HepG2 (cell line): Measurements from ENCODE around the gene ZBTB46. TPM values are rescaled to one million over a fixed set of nuclear protein-coding genes. Genes with fewer than 3 reads are reported as not detected.

ENCODE experiments used
- DRAP1 ChIP-seq: IDR thresholded peaks from 2 replicates; pipeline ENCODE4 v1.6.1; 2016; ENCODE audit warnings: missing genetic modification reagents, missing compliant biosample characterization
- HNRNPLL ChIP-seq: fragments of 200-400 bp; formaldehyde crosslinking; IDR thresholded peaks from 2 replicates; pipeline ENCODE4 v1.6.1; 2017; ENCODE audit warnings: mild to moderate bottlenecking, low read depth, low read length; ENCODE audit not compliant: poor library complexity, severe bottlenecking
- KLF6 ChIP-seq: IDR thresholded peaks from 2 replicates; pipeline ENCODE4 v1.8.0; 2016; ENCODE audit warnings: missing biosample characterization, missing genetic modification reagents
- MBD4 ChIP-seq: IDR thresholded peaks from 2 replicates; pipeline ENCODE4 v1.6.1; 2012; ENCODE audit warnings: low read length, inconsistent platforms, borderline replicate concordance
- MED13 ChIP-seq: sonication (generic); formaldehyde crosslinking; IDR thresholded peaks from 2 replicates; pipeline ENCODE4 v1.5.0; 2020; ENCODE audit warnings: missing genetic modification reagents
- NAIF1 ChIP-seq: sonication (generic); formaldehyde crosslinking; IDR thresholded peaks from 2 replicates; pipeline ENCODE4 v1.5.0; 2020; ENCODE audit warnings: mild to moderate bottlenecking, missing genetic modification reagents, borderline replicate concordance
- NFIC ChIP-seq: IDR thresholded peaks from 2 replicates; pipeline ENCODE4 v1.6.1; 2012; ENCODE audit warnings: mild to moderate bottlenecking, low read length, inconsistent platforms
- NFYB ChIP-seq: sonication (generic); formaldehyde crosslinking; IDR thresholded peaks from 2 replicates; pipeline ENCODE4 v1.4.0; 2020; ENCODE audit warnings: missing genetic modification reagents
- PHF5A ChIP-seq: IDR thresholded peaks from one replicate; pipeline ENCODE4 v1.6.1; 2018; ENCODE audit warnings: low read depth, missing genetic modification reagents; ENCODE audit not compliant: unreplicated experiment
- RAD21 ChIP-seq: fragments of 450-650 bp; formaldehyde crosslinking; IDR thresholded peaks from 2 replicates; pipeline ENCODE4 v1.5.0; 2020; ENCODE audit warnings: mild to moderate bottlenecking
- RFX1 ChIP-seq: fragments of 450-650 bp; IDR thresholded peaks from 2 replicates; pipeline ENCODE4 v1.6.1; 2017
- SIX1 ChIP-seq: sonication (generic); formaldehyde crosslinking; IDR thresholded peaks from 2 replicates; pipeline ENCODE4 v1.4.0; 2020; ENCODE audit warnings: missing genetic modification reagents, borderline replicate concordance
- TCF7L2 ChIP-seq: IDR thresholded peaks from 2 replicates; pipeline ENCODE4 v1.6.1; 2011; ENCODE audit warnings: mild to moderate bottlenecking, low read depth, low read length, moderate library complexity
- ZBTB26 ChIP-seq: IDR thresholded peaks from 2 replicates; pipeline ENCODE4 v1.6.1; 2016; ENCODE audit warnings: missing compliant biosample characterization, missing genetic modification reagents, borderline replicate concordance
- ZBTB46 ChIP-seq: sonication (generic); formaldehyde crosslinking; IDR thresholded peaks from 2 replicates; pipeline ENCODE4 v1.4.0; 2020; ENCODE audit warnings: mild to moderate bottlenecking, missing genetic modification reagents, borderline replicate concordance
- ZNF329 ChIP-seq: sonication (generic); formaldehyde crosslinking; IDR thresholded peaks from 2 replicates; pipeline ENCODE4 v1.9.0; 2021; ENCODE audit warnings: low read depth, mild to moderate bottlenecking, missing genetic modification reagents
- ZNF432 ChIP-seq: sonication (generic); formaldehyde crosslinking; IDR thresholded peaks from 2 replicates; pipeline ENCODE4 v1.5.0; 2020; ENCODE audit warnings: missing genetic modification reagents, mild to moderate bottlenecking, borderline replicate concordance
- ZNF546 ChIP-seq: sonication (generic); formaldehyde crosslinking; conservative IDR thresholded peaks from 2 replicates; pipeline ENCODE4 v1.8.1; 2023; ENCODE audit warnings: mild to moderate bottlenecking, missing genetic modification reagents
- ZNF646 ChIP-seq: sonication (generic); formaldehyde crosslinking; IDR thresholded peaks from 2 replicates; pipeline ENCODE4 v1.9.0; 2021; ENCODE audit warnings: mild to moderate bottlenecking, missing genetic modification reagents
- ZNF878 ChIP-seq: sonication (generic); formaldehyde crosslinking; IDR thresholded peaks from 2 replicates; pipeline ENCODE4 v1.8.1; 2023; ENCODE audit warnings: mild to moderate bottlenecking, missing genetic modification reagents, moderate library complexity
- ZSCAN9 ChIP-seq: IDR thresholded peaks from 2 replicates; pipeline ENCODE4 v1.6.1; 2016; ENCODE audit warnings: borderline replicate concordance
- polyA plus RNA-seq, 8 experiments: library from polyadenylated mRNA; depleted of rRNA in 3 of 8; stranded (reverse) in 7 of 8; unstranded in 1 of 8; fragments of >200 nt; fragmentation: Illumina TruSeq in 4 of 8; extraction: Trizol in 4 of 8; gene quantifications; 2 replicates each; pipeline versions ENCODE4 v1.2.1 to v1.2.3, GENCODE V29; 2011 to 2016; ENCODE audit warnings: low read depth in 4 of 8, missing spikeins in 1 of 8, mixed read lengths in 1 of 8; ENCODE audit not compliant: insufficient read depth in 1 of 8
- total RNA-seq, 5 experiments: library from RNA; depleted of rRNA; stranded (reverse); fragments of >200 nt; fragmentation: Illumina TruSeq; extraction: Trizol; gene quantifications; 2 replicates each; pipeline ENCODE4 v1.2.3, GENCODE V29; 2016; ENCODE audit warnings: low read depth in 1 of 5

ZBTB46 gene
- total and polyA plus RNA-seq, 2 of the 13 experiments (the other 11 are each of a cell fraction or from before 2014, with no cell fraction given), result 1.6 to 13.5 TPM

GRCh38 chr20:63864978-63865640 is 34.0 kb upstream of the ZBTB46 start, which contains the start of gene TPD52L2 (continued):
- TF ChIP-seq NFIC (no peak), ZNF432 (CRISPR knock-in tag) (peak; percentile 30; the same call in 1 of the 2 replicates), NFYB (CRISPR knock-in tag) (peak; percentile 100), MED13 (peak; percentile 78; the same call in 1 of the 2 replicates), KLF6 (CRISPR knock-in tag) (peak; percentile 94), ZBTB26 (0 out of 2 replicates have a peak, but pooled peaks have one; percentile 77), RAD21 (CRISPR knock-in tag) (peak; percentile 75), TCF7L2 (no peak), MBD4 (no peak), ZNF546 (CRISPR knock-in tag) (peak; percentile 97), ZSCAN9 (CRISPR knock-in tag) (peak; percentile 93), ZNF329 (peak; percentile 93), HNRNPLL (peak; percentile 91), ZNF646 (CRISPR knock-in tag) (peak; percentile 63; the same call in 1 of the 2 replicates), RFX1 (no peak; the same call in 1 of the 2 replicates), PHF5A (CRISPR knock-in tag) (peak; percentile 93), ZBTB46 (CRISPR knock-in tag) (no peak), ZNF878 (CRISPR knock-in tag) (peak; percentile 99), NAIF1 (CRISPR knock-in tag) (peak; percentile 95; the same call in 1 of the 2 replicates), SIX1 (CRISPR knock-in tag) (peak; percentile 47; the same call in 1 of the 2 replicates), DRAP1 (CRISPR knock-in tag) (peak; percentile 98)
